DND-41 (cell line): ENCODE measurements around the gene TCF12.

Source experiments
- EZH2 ChIP-seq: IDR thresholded peaks from 3 replicates; pipeline ENCODE4 v1.6.1; 2012; ENCODE audit warnings: borderline replicate concordance, low read depth, mild to moderate bottlenecking, moderate library complexity, low read length, inconsistent platforms; ENCODE audit not compliant: severe bottlenecking
- TF ChIP-seq, protein P1 (sequence below): IDR thresholded peaks from 2 replicates; pipeline ENCODE4 v1.5.1; 2012; ENCODE audit warnings: borderline replicate concordance, low read length, moderate library complexity, mild to moderate bottlenecking; ENCODE audit not compliant: poor library complexity, severe bottlenecking; ENCODE audit errors: extremely low read depth

- TF ChIP-seq, protein P1, sequence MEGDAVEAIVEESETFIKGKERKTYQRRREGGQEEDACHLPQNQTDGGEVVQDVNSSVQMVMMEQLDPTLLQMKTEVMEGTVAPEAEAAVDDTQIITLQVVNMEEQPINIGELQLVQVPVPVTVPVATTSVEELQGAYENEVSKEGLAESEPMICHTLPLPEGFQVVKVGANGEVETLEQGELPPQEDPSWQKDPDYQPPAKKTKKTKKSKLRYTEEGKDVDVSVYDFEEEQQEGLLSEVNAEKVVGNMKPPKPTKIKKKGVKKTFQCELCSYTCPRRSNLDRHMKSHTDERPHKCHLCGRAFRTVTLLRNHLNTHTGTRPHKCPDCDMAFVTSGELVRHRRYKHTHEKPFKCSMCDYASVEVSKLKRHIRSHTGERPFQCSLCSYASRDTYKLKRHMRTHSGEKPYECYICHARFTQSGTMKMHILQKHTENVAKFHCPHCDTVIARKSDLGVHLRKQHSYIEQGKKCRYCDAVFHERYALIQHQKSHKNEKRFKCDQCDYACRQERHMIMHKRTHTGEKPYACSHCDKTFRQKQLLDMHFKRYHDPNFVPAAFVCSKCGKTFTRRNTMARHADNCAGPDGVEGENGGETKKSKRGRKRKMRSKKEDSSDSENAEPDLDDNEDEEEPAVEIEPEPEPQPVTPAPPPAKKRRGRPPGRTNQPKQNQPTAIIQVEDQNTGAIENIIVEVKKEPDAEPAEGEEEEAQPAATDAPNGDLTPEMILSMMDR, result no peak
- TF ChIP-seq EZH2, result no peak
Measured at GRCh38 chr15:57079446-57079845, 161.0 kb downstream of the TCF12 start.
